A549 treated with RU486 at 1 μM for 4 hours (cell line): ENCODE data around the gene MSANTD7. TPM values are rescaled to one million over a fixed set of nuclear protein-coding genes. Genes with fewer than 3 reads are reported as not detected.

ENCODE experiments used
- total RNA-seq: library from RNA; stranded (reverse); fragments of 200-300 nt; extraction: Qiagen RNA extraction; gene quantifications from 5 replicates; pipeline ENCODE4 v1.2.3, GENCODE V29; 2022; ENCODE audit warnings: low read depth

MSANTD7 gene
- 9.6 to 14.9 TPM (median 13.0 TPM) in 5 replicates for total RNA-seq

GRCh38 chr10:14837757-14838581, at the start of gene MSANTD7, which contains the start of the genes CDNF and HSPA14:
TSS of gene MSANTD7 (plus strand) at chr10:14838306. CDS start at chr10:14842285, 3,979 bp downstream.
TSS of gene CDNF (minus strand) at chr10:14838037. CDS start at chr10:14837946, 91 bp downstream.
TSS of gene HSPA14 (plus strand) at chr10:14838306. CDS start at chr10:14838403, 97 bp downstream.

GRCh38 chr10:14878266-14879123, 40.4 kb downstream of the MSANTD7 start, which contains the start of gene SUV39H2:
TSS of gene SUV39H2 (plus strand) at chr10:14878866. CDS start at chr10:14878889, 23 bp downstream.

Other genes starting within 250 kb of the MSANTD7 start
- 126 to 202 TPM (median 165 TPM) in 5 replicates for gene FAM107B, start 63.4 kb upstream of the MSANTD7 start, total RNA-seq
- 0.28 to 1.1 TPM (median 0.88 TPM) in 5 replicates for gene CDNF, start 269 bp upstream of the MSANTD7 start, total RNA-seq
- 35.1 to 52.4 TPM (median 46.0 TPM) in 5 replicates for gene HSPA14, start within 50 bp of the MSANTD7 start, total RNA-seq
- gene SUV39H2, start 40.6 kb downstream of the MSANTD7 start, total RNA-seq = 11.1 to 22.6 TPM (median 21.9 TPM) in 5 replicates
- 5.3 to 6.5 TPM (median 5.7 TPM) in 5 replicates for gene DCLRE1C, start 115.8 kb downstream of the MSANTD7 start, total RNA-seq
- gene MEIG1, start 121.1 kb downstream of the MSANTD7 start, total RNA-seq = 0.69 to 2.5 TPM (median 1.1 TPM) in 5 replicates
- gene OLAH, start 205.6 kb downstream of the MSANTD7 start, total RNA-seq = 0.05 TPM in 1 of 5 replicates, not detected in the others